ENCODE results near the gene IL13RA1. TPM values are rescaled to one million over a fixed set of nuclear protein-coding genes. Genes with fewer than 3 reads are reported as not detected.

Gene IL13RA1
- total RNA-seq, 1 experiment from 2014 or later, result 14.4 TPM

GRCh38 chrX:118758511-118758910, 31.1 kb downstream of the IL13RA1 start:
- H3T11ph ChIP-seq (ENCODE audit: low read length), result no peak overlapping the region
- Mint-ChIP-seq H3K27ac (no peak overlapping the region), H3K4me1 (no peaks in the 10 kb centered on the region), H3K36me3 (ENCODE audit: insufficient read depth in 1 of 3, low read depth in 3 of 3) (peaks cover 0 to 17% (median 0%) of the 10 kb centered on the region in 3 experiments; a peak in 2 of 7 replicates), H3K27me3 (ENCODE audit: low read depth) (no peaks in the 10 kb centered on the region), H3K4me3 (no peak overlapping the region), H3K9me3 (peaks cover 2 to 52% of the 10 kb centered on the region in 2 experiments)
- no peak overlapping the region for H2BK20ac ChIP-seq (ENCODE audit: low read depth, low read length, poor library complexity, severe bottlenecking)
- H4K91ac ChIP-seq (ENCODE audit: insufficient read length, low read depth, low read length), result no peak overlapping the region
- no peak overlapping the region for H3K9ac ChIP-seq (ENCODE audit: extremely low read depth, insufficient read length, low read length)
- H3K79me2 ChIP-seq (ENCODE audit: insufficient read depth, low read length), result no peaks in the 10 kb centered on the region
- no peak overlapping the region for H2BK15ac ChIP-seq (ENCODE audit: low read depth, low read length)
- H3K23ac ChIP-seq (ENCODE audit: insufficient read length, low read depth, low read length), result no peak overlapping the region
- H3K23me2 ChIP-seq (ENCODE audit: insufficient read length, low read depth, low read length, poor library complexity, severe bottlenecking), result no peaks in the 10 kb centered on the region
- no peak overlapping the region for H3K27ac ChIP-seq (ENCODE audit: insufficient read length, low read depth, low read length)
- no peaks in the 10 kb centered on the region for H3K4me1 ChIP-seq (ENCODE audit: insufficient read depth, low read length)
- no peak overlapping the region for H4K8ac ChIP-seq (replicated peaks; ENCODE audit: insufficient read length, low read depth, low read length)
- no peak overlapping the region for H3K4me2 ChIP-seq (ENCODE audit: insufficient read depth, insufficient read length, low read length)
- no peak overlapping the region for H2AK5ac ChIP-seq (ENCODE audit: insufficient read length, low read length)
- H3K18ac ChIP-seq (ENCODE audit: insufficient read length, low read depth, low read length), result no peak overlapping the region
- no peak overlapping the region for H2BK12ac ChIP-seq (ENCODE audit: insufficient read length, low read depth, low read length)
- no peak for DNase-seq
- no peak overlapping the region for H3K14ac ChIP-seq (ENCODE audit: insufficient read depth, low read length)
- H3K79me1 ChIP-seq (ENCODE audit: insufficient read depth, low read depth, low read length, poor library complexity, severe bottlenecking), result no peaks in the 10 kb centered on the region
- peaks cover 12% of the 10 kb centered on the region for H3K9me3 ChIP-seq (ENCODE audit: control insufficient read depth, low read depth, low read length)
- H2BK5ac ChIP-seq (ENCODE audit: insufficient read length, low read length), result no peak overlapping the region
- no peaks in the 10 kb centered on the region for H3K27me3 ChIP-seq (ENCODE audit: insufficient read depth, low read length)
- no peak overlapping the region for H4K5ac ChIP-seq (ENCODE audit: insufficient read length, low read depth, low read length)
- no peaks in the 10 kb centered on the region for H4K20me1 ChIP-seq (ENCODE audit: control insufficient read depth, insufficient read depth, insufficient read length)
- no peak overlapping the region for H3K4ac ChIP-seq (ENCODE audit: low read depth, low read length)
- no CpG with 5 or more reads among the region's 2 CpGs for WGBS (ENCODE audit: extremely low coverage, insufficient read length, low lambda C conversion rate)
- H2AFZ ChIP-seq (ENCODE audit: low read length), result no peak overlapping the region
- H3K56ac ChIP-seq (ENCODE audit: insufficient read length, low read depth, low read length), result no peak overlapping the region
- TF ChIP-seq, protein P1, sequence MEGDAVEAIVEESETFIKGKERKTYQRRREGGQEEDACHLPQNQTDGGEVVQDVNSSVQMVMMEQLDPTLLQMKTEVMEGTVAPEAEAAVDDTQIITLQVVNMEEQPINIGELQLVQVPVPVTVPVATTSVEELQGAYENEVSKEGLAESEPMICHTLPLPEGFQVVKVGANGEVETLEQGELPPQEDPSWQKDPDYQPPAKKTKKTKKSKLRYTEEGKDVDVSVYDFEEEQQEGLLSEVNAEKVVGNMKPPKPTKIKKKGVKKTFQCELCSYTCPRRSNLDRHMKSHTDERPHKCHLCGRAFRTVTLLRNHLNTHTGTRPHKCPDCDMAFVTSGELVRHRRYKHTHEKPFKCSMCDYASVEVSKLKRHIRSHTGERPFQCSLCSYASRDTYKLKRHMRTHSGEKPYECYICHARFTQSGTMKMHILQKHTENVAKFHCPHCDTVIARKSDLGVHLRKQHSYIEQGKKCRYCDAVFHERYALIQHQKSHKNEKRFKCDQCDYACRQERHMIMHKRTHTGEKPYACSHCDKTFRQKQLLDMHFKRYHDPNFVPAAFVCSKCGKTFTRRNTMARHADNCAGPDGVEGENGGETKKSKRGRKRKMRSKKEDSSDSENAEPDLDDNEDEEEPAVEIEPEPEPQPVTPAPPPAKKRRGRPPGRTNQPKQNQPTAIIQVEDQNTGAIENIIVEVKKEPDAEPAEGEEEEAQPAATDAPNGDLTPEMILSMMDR (conservative IDR thresholded peaks at IDR 0.05), result no peak
- H2BK120ac ChIP-seq (ENCODE audit: low read depth, low read length, poor library complexity, severe bottlenecking), result no peak overlapping the region

All from H9 (cell line).